HG03097 (cell line): Measurements from ENCODE around the gene PODNL1.

Source experiments
- ATAC-seq: cut with Tn5 transposase; IDR thresholded peaks from one replicate; pipeline ENCODE4 v1.9.1; 2021; ENCODE audit not compliant: unreplicated experiment, low FRiP score

Gene PODNL1, protein sequence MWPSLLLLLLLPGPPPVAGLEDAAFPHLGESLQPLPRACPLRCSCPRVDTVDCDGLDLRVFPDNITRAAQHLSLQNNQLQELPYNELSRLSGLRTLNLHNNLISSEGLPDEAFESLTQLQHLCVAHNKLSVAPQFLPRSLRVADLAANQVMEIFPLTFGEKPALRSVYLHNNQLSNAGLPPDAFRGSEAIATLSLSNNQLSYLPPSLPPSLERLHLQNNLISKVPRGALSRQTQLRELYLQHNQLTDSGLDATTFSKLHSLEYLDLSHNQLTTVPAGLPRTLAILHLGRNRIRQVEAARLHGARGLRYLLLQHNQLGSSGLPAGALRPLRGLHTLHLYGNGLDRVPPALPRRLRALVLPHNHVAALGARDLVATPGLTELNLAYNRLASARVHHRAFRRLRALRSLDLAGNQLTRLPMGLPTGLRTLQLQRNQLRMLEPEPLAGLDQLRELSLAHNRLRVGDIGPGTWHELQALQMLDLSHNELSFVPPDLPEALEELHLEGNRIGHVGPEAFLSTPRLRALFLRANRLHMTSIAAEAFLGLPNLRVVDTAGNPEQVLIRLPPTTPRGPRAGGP

GRCh38 chr19:13938301-13939064 lies at the start of gene PODNL1:
Gene PODNL1 (minus strand): TSS chr19:13938417. CDS start chr19:13938181, 236 bp downstream.
- ATAC-seq: no peak

- no peak for ATAC-seq
Observed at GRCh38 chr19:13987101-13987890, 49.1 kb upstream of the PODNL1 start.

- ATAC-seq: peak; percentile 80
Observed at GRCh38 chr19:13986348-13986904, 48.2 kb upstream of the PODNL1 start.

- no peak for ATAC-seq
Observed at GRCh38 chr19:13985771-13986347, 47.6 kb upstream of the PODNL1 start.

DNA sequence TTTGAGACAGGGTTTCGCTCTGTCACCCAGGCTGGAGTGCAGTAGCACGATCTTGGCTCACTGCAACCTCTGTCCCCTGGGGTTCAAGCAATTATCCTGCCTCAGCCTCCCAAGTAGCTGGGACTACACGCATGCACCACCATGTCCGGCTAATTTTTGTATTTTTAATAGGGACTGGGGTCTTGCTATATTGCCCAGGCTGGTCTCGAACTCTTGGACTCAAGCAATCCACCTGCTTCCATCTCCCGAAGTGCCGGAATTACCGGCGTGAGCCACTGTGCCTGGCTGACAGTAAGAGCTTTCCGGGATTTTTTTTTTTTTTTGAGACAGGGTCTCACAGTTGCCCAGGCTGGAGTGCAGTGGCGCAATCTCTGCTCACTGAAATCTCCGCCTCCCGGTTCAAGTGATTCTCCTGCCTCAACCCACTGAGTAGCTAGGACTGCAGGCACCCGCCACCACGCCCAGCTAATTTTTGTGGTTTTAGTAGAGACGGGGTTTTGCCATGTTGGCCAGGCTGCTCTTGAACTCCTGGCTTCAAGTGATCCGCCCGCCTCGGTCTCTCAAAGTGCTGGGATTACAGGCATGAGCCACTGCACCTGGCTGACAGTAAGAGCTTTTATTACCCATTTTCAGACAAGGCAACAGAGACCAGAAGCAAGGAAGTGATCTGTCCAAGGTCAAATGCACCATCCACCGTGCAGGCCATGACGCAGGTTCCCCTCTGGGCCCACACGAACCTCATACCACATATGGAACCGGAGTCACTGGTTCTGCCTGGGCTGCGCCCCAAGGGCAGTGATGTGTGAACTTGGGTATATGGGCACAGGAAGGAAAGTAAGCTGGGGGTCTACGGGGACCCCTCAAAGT lies 46.9 kb upstream of the PODNL1 start:
- ATAC-seq: no peak

DNA sequence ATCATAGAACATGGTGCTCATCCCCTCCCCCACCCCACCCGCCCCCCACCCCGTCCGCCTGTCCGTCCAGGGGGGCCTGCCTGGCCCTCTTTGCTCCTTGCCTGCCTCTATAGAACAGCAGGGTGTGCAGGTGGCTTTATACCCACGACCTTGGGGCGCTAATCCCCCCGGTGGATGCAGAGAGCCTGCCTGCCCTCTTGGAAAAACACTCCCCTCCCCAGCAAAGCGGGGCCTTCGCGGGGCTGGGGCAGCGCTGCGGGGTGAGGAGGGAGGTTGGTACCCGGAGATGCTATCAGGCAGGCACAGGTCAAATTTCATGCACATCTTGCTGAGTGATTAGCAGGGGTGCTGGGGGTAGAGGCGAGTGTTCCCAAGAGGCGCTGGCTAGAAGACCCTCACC lies 46.0 kb upstream of the PODNL1 start:
- ATAC-seq: no peak

- no peak for ATAC-seq
Observed at GRCh38 chr19:13983213-13983889, 45.1 kb upstream of the PODNL1 start.

- ATAC-seq: no peak
Observed at GRCh38 chr19:13982773-13983172, 44.6 kb upstream of the PODNL1 start.

GRCh38 chr19:13981988-13982501 lies 43.8 kb upstream of the PODNL1 start:
- no peak for ATAC-seq

- ATAC-seq: no peak
Observed at GRCh38 chr19:13981467-13981866, 43.2 kb upstream of the PODNL1 start.

GRCh38 chr19:13981021-13981420 lies 42.8 kb upstream of the PODNL1 start:
- no peak for ATAC-seq

DNA sequence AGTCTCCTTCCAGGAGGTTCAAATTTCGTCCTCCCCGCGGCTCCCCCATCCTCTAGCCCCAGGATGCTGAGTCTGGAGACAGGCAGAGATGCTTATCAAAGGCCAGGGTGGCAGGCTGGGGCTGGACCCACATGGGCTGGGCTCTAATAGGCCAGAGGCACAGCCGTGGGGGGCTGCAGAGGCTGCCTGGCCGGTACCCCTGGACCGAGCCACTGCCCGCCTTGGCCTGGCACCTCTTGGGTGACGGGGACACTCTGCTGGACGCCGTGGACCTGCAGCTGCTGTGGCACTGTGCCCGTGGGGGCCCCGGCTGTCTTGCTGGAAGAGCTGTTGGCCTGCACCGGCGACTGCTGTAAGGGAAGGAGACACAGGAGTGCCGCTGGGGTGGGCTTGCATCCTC lies 42.1 kb upstream of the PODNL1 start:
- ATAC-seq: no peak

- ATAC-seq: no peak
Observed at GRCh38 chr19:13979686-13980085, 41.5 kb upstream of the PODNL1 start.

DNA sequence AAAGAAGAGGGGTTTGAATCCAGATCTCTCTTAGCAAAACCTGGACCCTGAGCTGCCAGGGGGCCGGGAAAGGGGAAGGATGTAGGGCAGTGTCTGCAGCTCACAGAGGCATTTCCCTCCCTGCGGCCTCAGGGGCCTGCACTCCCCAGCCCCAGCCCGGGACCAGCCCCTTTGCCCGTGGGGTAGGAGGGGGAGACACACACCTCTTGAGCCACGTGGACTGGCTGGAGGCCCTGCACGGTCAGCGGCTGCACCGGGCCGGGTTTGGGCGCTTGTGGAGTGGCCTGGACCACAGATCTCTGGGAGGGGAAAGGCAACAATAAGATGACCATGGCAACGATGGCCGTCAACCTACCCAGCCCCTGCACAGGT lies 41.0 kb upstream of the PODNL1 start:
- no peak for ATAC-seq

DNA sequence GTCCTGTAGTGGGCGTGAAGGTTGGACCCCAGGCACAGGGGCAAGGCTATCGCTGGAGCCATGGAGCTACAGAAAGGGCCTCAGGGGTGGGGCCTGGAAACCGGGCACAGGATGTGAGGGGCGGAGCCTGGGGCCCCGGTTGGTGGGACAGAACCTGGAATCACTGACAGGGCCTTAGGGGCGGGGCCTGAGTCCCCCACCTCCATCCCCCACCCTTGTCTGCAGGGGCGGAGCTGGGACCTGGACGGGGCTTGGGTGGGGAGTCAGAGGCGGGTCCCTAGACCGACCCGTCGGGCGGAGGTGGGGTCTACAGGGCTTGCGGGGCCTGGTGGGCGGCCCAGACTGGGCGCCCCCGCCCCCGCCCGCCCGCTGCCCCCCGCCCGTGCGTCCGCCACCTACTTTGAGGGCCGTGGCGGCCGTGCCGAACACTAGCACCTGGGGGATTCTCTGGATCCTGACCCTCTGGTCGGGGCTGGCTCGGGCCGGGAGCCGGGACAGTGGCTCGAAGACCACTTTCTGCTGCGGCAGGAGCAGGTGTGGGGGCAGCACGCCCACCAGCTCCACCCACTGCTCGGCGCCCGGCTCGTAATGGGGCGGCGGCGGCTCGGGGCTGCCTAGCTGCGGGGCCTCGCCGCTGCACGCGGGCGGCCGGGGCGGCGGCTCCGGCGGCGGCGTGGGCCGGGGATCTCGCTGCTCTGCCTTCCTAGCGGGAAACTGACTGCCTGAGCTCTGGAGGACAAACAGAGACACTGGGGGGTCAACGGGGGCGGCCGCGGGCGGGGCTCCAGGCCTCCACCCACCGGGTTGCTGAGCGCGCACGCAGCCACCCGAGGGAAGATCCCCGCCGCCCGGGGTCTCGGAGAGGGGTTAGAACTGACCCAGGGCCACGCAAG lies 40.4 kb upstream of the PODNL1 start:
- no peak for ATAC-seq

DNA sequence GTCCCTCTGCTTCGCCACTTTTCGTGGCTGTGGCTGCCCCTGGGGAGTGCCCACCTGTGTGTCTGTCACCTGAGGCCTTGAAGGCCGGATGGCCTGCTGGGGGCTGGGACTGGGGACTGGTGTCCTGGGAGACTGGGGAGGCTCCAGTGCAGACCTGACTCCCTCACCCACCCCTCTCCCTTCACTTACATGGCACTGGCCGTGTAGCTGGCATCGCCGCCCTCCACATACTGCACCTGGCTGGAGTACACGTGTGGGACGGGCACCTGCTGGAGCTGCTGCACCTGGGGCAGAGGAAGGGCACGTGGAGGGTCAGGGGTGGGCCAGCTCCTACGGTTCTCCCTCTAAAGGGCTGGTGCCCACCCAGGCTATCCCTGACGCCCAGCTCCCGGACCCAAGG lies 39.6 kb upstream of the PODNL1 start:
- ATAC-seq: no peak

DNA sequence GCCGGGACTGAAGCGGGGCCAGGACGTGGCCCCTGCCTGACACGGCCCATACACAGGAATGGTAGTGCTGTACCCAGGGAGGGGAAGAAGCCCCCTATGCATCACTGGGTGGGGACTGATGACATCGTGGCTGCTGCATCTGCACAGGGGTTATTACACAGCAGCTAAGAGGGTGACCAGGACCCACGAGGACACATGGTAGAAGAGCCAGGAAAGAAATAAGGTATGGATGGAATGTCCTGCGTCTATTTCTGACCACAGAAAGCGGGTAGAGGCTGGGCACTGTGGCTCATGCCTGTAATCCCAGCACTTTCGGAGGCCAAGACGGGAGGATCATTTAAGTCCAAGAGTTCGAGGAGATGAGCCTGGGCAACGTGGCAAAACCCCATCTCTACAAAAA lies 38.2 kb upstream of the PODNL1 start:
- ATAC-seq: no peak
